Upper lobe of left lung (tissue), 6 donors: Measurements from ENCODE around the gene FH. TPM values are rescaled to one million over a fixed set of nuclear protein-coding genes. Genes with fewer than 3 reads are reported as not detected.

Experiments used
- ATAC-seq, 2 donors: fragments of 200-7000 bp; cut with Tn5 transposase; one replicate each; pipeline ENCODE4 v1.9.1; 2022; ENCODE audit warnings: mild to moderate bottlenecking in 2 of 2, moderate library complexity in 2 of 2; ENCODE audit not compliant: low FRiP score in 2 of 2
- DNase-seq, 2 donors: peaks; one replicate each; pipeline ENCODE4 v3.0.0-alpha.2; 2019 to 2020
- H3K27ac ChIP-seq, 4 donors: fragments of 200-600 bp; sonication (generic); one replicate each; pipeline ENCODE4 v1.5.1; 2016 to 2019
- H3K27me3 ChIP-seq, 4 donors: fragments of 200-600 bp; sonication (generic); one replicate each; pipeline ENCODE4 v1.5.1; 2017 to 2019
- H3K36me3 ChIP-seq, 4 donors: fragments of 200-600 bp; sonication (generic); one replicate each; pipeline ENCODE4 v1.5.1; 2016 to 2019
- H3K4me1 ChIP-seq, 4 donors: fragments of 200-600 bp; sonication (generic); one replicate each; pipeline ENCODE4 v1.5.1; 2018 to 2019
- H3K4me3 ChIP-seq, 4 donors: fragments of 200-600 bp; sonication (generic); one replicate each; pipeline ENCODE4 v1.5.1; 2017 to 2019; ENCODE audit warnings: mild to moderate bottlenecking in 2 of 4, moderate library complexity in 1 of 4
- H3K9me3 ChIP-seq, 4 donors: fragments of 200-600 bp; sonication (generic); one replicate each; pipeline ENCODE4 v1.5.1; 2018 to 2019
- CTCF ChIP-seq, 6 experiments: fragments of 450-650 bp in 4 of 6; fragments of 200-600 bp in 2 of 6; sonication (generic) in 2 of 6; IDR thresholded peaks; one replicate each; pipeline ENCODE4 v1.5.1; 2016 to 2019; ENCODE audit warnings: antibody characterized with exemption in 6 of 6
- EP300 ChIP-seq, 4 donors: sonication (generic); formaldehyde crosslinking; IDR thresholded peaks; one replicate each; pipeline ENCODE4 v1.5.1; 2017; ENCODE audit warnings: antibody characterized with exemption in 4 of 4, control low read depth in 2 of 4
- POLR2A ChIP-seq, 4 donors: fragments of 450-650 bp; IDR thresholded peaks; one replicate each; pipeline ENCODE4 v1.5.1; 2016 to 2017; ENCODE audit warnings: antibody characterized with exemption in 4 of 4, mild to moderate bottlenecking in 2 of 4
- POLR2AphosphoS5 ChIP-seq, 2 donors: sonication (generic); formaldehyde crosslinking; IDR thresholded peaks; one replicate each; pipeline ENCODE4 v1.5.1; 2017; ENCODE audit warnings: antibody characterized with exemption in 2 of 2
- WGBS, 2 donors: methylation state at CpG; one replicate each; pipeline ENCODE4 v1.1.5; 2017 to 2018; 5-methylcytosine and 5-hydroxymethylcytosine counted together
- total RNA-seq, 6 donors: library from RNA; depleted of rRNA in 4 of 6; stranded (reverse); fragments of >200 nt in 4 of 6; gene quantifications; one replicate each; pipeline versions ENCODE4 v1.1.0 to v1.2.1, GENCODE V29; 2016 to 2021
- donor health status: DM: no; HTN: no; CAD: no; lungs with moderate emphysema.
- donor health status: DM: no; HTN: yes; CAD: no; lungs with severe emphysema.

FH gene
- total RNA-seq, 6 donors from 2014 or later = 13.0 to 46.7 (median 37.6) TPM

DNA sequence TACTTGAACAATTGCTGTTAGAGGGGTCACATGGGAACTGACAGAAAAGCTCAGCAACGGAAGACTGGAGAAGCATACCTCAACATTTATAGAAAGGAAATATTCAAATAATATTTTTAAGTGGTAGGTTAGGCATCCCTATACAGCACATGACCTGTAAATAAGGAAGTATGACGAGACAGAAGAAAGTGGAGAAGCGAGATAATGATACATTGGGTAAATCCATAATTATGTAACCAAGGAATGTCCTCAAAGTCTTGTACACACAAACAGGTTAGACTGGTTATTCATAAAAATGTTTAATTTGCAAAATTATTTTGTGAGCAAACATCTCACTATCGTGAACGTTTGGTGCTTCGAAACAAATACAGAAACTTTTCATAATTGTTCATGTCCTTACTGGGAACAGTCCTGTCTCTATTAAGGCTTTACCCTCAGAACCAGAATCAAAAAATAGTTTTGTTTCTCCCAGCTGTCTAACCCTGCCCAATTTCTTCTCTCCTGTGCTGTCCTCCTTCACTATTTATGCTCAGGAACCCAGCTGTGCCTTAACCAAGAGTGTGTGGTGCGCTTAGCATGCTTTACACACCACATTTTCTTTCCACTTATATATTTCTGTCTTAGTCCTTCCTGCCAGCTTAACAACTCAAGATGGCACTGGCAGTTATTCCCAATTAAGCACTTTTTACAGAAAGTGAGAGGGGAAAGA is 22.8 kb upstream of the FH start:
- Histone ChIP-seq H3K27me3 (no peaks in the 10 kb centered on the region), H3K4me3 (no peak overlapping the region), H3K27ac (no peak overlapping the region), H3K9me3 (no peaks in the 10 kb centered on the region), H3K36me3 (no peaks in the 10 kb centered on the region), H3K4me1 (peaks cover 0 to 3% (median 0%) of the 10 kb centered on the region in 4 donors)
- peak in 1 of 2 donors; percentile 48 for ATAC-seq
- WGBS, 2 donors = 51 to 57% methylated on average over 7 of the region's 7 CpGs
- no peak for TF ChIP-seq POLR2A (IDR thresholded peaks at IDR 0.05)
- peak in 1 of 4 donors; percentile 28 for TF ChIP-seq EP300 (IDR thresholded peaks at IDR 0.05)
- no peak for DNase-seq

GRCh38 chr1:241536969-241537368 is 17.4 kb upstream of the FH start:
- DNase-seq (no peak), ATAC-seq (no peak)
- H3K27ac ChIP-seq = no peak overlapping the region
- no peaks in the 10 kb centered on the region for H3K9me3 ChIP-seq
- WGBS, 2 donors = 69 to 75% methylated on average over 2 of the region's 2 CpGs
- TF ChIP-seq CTCF (IDR thresholded peaks at IDR 0.05) = no peak
- no peak for TF ChIP-seq POLR2AphosphoS5 (IDR thresholded peaks at IDR 0.05)
- no peak for TF ChIP-seq POLR2A (IDR thresholded peaks at IDR 0.05)
- no peak for TF ChIP-seq EP300 (IDR thresholded peaks at IDR 0.05)
- H3K27me3 ChIP-seq = no peaks in the 10 kb centered on the region
- no peaks in the 10 kb centered on the region for H3K36me3 ChIP-seq
- H3K4me1 ChIP-seq = peaks cover 0 to 6% (median 2%) of the 10 kb centered on the region in 4 donors
- H3K4me3 ChIP-seq = no peak overlapping the region

DNA sequence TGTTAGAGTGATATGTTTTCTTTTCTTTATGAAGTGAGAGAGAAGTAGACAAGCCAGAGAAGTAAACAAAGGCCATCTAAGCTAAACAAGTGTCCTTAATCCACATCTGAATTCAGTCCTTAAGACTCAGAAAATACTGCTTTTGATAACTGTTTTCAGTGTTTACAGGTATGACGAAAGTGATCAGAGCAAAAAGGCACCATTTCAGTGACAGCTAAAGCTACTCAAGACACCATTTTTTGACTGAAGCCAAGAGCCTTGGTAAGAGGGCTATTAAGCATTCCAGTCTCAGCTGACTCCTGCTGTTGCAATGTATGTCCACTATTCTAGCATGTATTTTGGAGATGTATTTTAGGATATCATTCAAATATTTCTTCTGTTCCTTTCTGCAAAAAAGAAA is 16.7 kb upstream of the FH start:
- TF ChIP-seq POLR2A (IDR thresholded peaks at IDR 0.05) (no peak), CTCF (IDR thresholded peaks at IDR 0.05) (peak in 1 of 6 experiments; percentile 11)
- H3K27ac ChIP-seq = no peak overlapping the region
- ATAC-seq (no peak), DNase-seq (no peak)
- no peaks in the 10 kb centered on the region for H3K36me3 ChIP-seq
- H3K27me3 ChIP-seq = no peaks in the 10 kb centered on the region
- H3K9me3 ChIP-seq = no peaks in the 10 kb centered on the region
- WGBS, 2 donors = 31 to 35% methylated on average over 1 of the region's 1 CpG
- H3K4me1 ChIP-seq = peaks cover 0 to 5% (median 2%) of the 10 kb centered on the region in 4 donors
- no peak overlapping the region for H3K4me3 ChIP-seq

DNA sequence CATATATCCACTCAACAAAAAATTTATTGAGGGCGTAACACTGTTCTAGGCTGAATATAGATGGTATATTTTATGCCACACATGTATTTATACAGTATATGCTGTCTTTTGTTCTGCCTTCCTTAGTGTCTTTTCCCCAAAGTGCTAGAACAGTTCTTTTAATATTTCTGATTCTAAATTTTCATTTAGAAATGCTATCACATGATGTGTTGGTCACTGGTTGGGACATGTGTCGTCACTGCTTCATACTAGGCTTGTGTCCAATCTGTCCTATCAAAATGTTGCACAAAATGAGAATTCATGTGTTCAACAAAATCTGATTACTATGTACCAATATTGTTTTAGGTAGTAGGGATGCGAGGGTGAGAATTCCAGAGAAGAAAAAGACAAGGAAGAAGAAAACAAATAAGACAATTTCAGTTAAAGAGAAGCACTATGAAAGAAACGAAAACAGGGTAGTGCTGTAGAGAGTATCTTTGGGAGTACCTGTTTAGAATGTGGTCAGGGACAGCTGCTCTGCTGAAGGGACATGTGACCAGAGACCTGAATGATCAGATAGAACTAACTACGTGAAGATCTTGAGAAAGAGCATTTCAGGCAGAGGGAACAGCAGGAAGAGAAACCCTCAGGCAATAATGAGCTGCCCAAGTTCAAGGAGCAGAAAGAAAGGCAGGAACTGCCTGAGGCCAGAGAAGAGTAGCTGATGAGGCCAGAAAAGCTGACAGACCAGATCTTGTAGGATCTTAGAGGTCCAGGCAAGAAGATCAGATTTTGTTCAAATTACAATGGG is 14.0 kb upstream of the FH start:
- DNase-seq (no peak), ATAC-seq (no peak)
- Histone ChIP-seq H3K4me1 (peaks cover 0 to 5% (median 4%) of the 10 kb centered on the region in 4 donors), H3K27ac (peak overlapping the region in 2 of 4 donors; percentile 49 to 60), H3K4me3 (peak overlapping the region in 1 of 4 donors; percentile 19), H3K9me3 (no peaks in the 10 kb centered on the region), H3K36me3 (no peaks in the 10 kb centered on the region), H3K27me3 (no peaks in the 10 kb centered on the region)
- peak in 1 of 4 donors; percentile 51 for TF ChIP-seq POLR2A (IDR thresholded peaks at IDR 0.05)
- no peak for TF ChIP-seq CTCF (IDR thresholded peaks at IDR 0.05)
- WGBS, 2 donors = 69 to 76% methylated on average over 5 of the region's 5 CpGs

DNA sequence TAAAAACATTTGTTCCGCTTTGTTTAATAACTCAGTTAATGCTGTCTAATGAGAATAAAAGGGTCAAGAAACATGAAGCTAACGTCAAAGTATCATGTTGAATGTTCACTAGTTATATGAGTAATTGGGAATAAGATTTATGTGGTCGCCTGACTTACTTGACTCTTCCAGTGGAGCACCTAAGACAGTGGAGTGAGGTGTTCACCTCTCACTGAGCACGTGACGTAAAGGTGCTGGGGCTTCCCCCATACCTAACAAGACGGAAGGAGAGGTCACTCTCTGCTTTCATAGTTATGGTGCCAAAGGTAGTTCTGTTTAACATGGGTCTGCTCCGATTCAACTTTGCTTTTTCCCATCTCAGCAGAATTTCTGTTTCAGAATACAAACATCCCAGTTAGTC is 13.3 kb upstream of the FH start:
- H3K9me3 ChIP-seq = no peaks in the 10 kb centered on the region
- peak overlapping the region in 1 of 4 donors; percentile 19 for H3K4me3 ChIP-seq
- no peaks in the 10 kb centered on the region for H3K36me3 ChIP-seq
- peak overlapping the region in 3 of 4 donors; percentile 27 to 60 (median 49) for H3K27ac ChIP-seq
- H3K27me3 ChIP-seq = no peaks in the 10 kb centered on the region
- ATAC-seq (peak in 1 of 2 donors; percentile 49), DNase-seq (no peak)
- 80 to 90% methylated on average over 7 of the region's 7 CpGs for WGBS, 2 donors
- peaks cover 0 to 5% (median 4%) of the 10 kb centered on the region in 4 donors for H3K4me1 ChIP-seq
- no peak for TF ChIP-seq POLR2AphosphoS5 (IDR thresholded peaks at IDR 0.05)
- TF ChIP-seq POLR2A (IDR thresholded peaks at IDR 0.05) = no peak
- no peak for TF ChIP-seq EP300 (IDR thresholded peaks at IDR 0.05)
- TF ChIP-seq CTCF (IDR thresholded peaks at IDR 0.05) = no peak
